Right lung (tissue), 5 donors: ENCODE measurements around the gene CLCF1. TPM values are rescaled to one million over a fixed set of nuclear protein-coding genes. Genes with fewer than 3 reads are reported as not detected.
A peak's percentile ranks its signal among the peaks of the same experiment; 100 is the strongest.

Experiments
- DNase-seq, 2 donors: peaks; one replicate each; pipeline ENCODE4 v3.0.0-alpha.2; 2013
- polyA plus RNA-seq, 5 donors: library from polyadenylated mRNA; unstranded; fragments of 120-200 nt; gene quantifications; one replicate each; pipeline versions ENCODE4 v1.2.1 to v1.2.3, GENCODE V29; 2013; ENCODE audit warnings: inconsistent platforms in 1 of 5, low replicate concordance in 1 of 5; ENCODE audit not compliant: insufficient read length in 5 of 5, insufficient read depth in 1 of 5

Gene CLCF1
- polyA plus RNA-seq, 5 donors: 11.1 to 14.7 (median 13.7) TPM

GRCh38 chr11:67364169-67364568, 9.2 kb downstream of the CLCF1 start:
- DNase-seq: no peak

- DNase-seq: no peak
These were observed 15.3 kb downstream of the CLCF1 start for GRCh38 chr11:67357831-67358670.

- no peak for DNase-seq
These were observed 16.4 kb downstream of the CLCF1 start for GRCh38 chr11:67356864-67357561.

GRCh38 chr11:67356387-67356863, 17.0 kb downstream of the CLCF1 start:
- DNase-seq: no peak

GRCh38 chr11:67355794-67356386, 17.5 kb downstream of the CLCF1 start:
- DNase-seq: no peak

GRCh38 chr11:67355023-67355793, 18.2 kb downstream of the CLCF1 start:
- no peak for DNase-seq

GRCh38 chr11:67354075-67355022, 19.0 kb downstream of the CLCF1 start:
- DNase-seq: no peak

GRCh38 chr11:67353317-67354074, 19.9 kb downstream of the CLCF1 start, which contains the start of gene POLD4:
POLD4 (minus strand) TSS chr11:67353546; CDS start chr11:67353399, 147 bp downstream.
- peak; percentile 94 to 95 for DNase-seq

GRCh38 chr11:67352546-67353316, 20.7 kb downstream of the CLCF1 start:
- no peak for DNase-seq

- peak in 1 of 2 donors; percentile 79 for DNase-seq
These were observed 22.0 kb downstream of the CLCF1 start for GRCh38 chr11:67351275-67352005.

GRCh38 chr11:67349928-67350465, 23.4 kb downstream of the CLCF1 start:
- DNase-seq: no peak

GRCh38 chr11:67349457-67349856, 23.9 kb downstream of the CLCF1 start:
- DNase-seq: no peak

- no peak for DNase-seq
These were observed 24.4 kb downstream of the CLCF1 start for GRCh38 chr11:67349036-67349435.

- no peak for DNase-seq
These were observed 25.2 kb downstream of the CLCF1 start for GRCh38 chr11:67347964-67348749.

- DNase-seq: peak in 1 of 2 donors; percentile 39
These were observed 27.2 kb downstream of the CLCF1 start for GRCh38 chr11:67345920-67346819.
